GM06990 (cell line): Measurements from ENCODE around the gene RHBDD1.
A peak's percentile ranks its signal among the peaks of the same experiment; 100 is the strongest.

ENCODE experiments used
- DNase-seq: peaks from one replicate; pipeline ENCODE4 v3.0.0-alpha.2; 2011; ENCODE audit not compliant: insufficient read length; ENCODE audit errors: extremely low read depth
- H3K27me3 ChIP-seq: replicated peaks from 2 replicates; pipeline ENCODE4 v1.6.0; 2011; ENCODE audit warnings: low read length; ENCODE audit not compliant: control insufficient read depth, insufficient read depth
- H3K36me3 ChIP-seq: 2 replicates; pipeline ENCODE4 v1.5.1; 2011; ENCODE audit warnings: low read length; ENCODE audit not compliant: control insufficient read depth, insufficient read depth
- H3K4me3 ChIP-seq: replicated peaks from 2 replicates; pipeline ENCODE4 v1.5.1; 2011; ENCODE audit warnings: low read depth, mild to moderate bottlenecking, control low read depth, low read length
- CTCF ChIP-seq: IDR thresholded peaks from 2 replicates; pipeline ENCODE4 v1.5.1; 2011; ENCODE audit warnings: low read length, control low read depth, mild to moderate bottlenecking, inconsistent platforms; ENCODE audit not compliant: insufficient read depth, poor library complexity, severe bottlenecking

The RHBDD1 gene

GRCh38 chr2:227033471-227034148 lies 197.8 kb downstream of the RHBDD1 start:
- Histone ChIP-seq H3K36me3 (no peaks in the 10 kb centered on the region), H3K4me3 (no peak overlapping the region), H3K27me3 (no peaks in the 10 kb centered on the region)
- peak; percentile 18 for DNase-seq
- peak; percentile 85 for TF ChIP-seq CTCF

- no peaks in the 10 kb centered on the region for H3K27me3 ChIP-seq
- no peak for DNase-seq
- H3K4me3 ChIP-seq: no peak overlapping the region
- no peaks in the 10 kb centered on the region for H3K36me3 ChIP-seq
- no peak for TF ChIP-seq CTCF
Measured at GRCh38 chr2:227035711-227036367, 200.0 kb downstream of the RHBDD1 start.

- no peaks in the 10 kb centered on the region for H3K27me3 ChIP-seq
- H3K36me3 ChIP-seq: no peaks in the 10 kb centered on the region
- no peak for TF ChIP-seq CTCF
- DNase-seq: no peak
- H3K4me3 ChIP-seq: no peak overlapping the region
Measured at GRCh38 chr2:227036527-227036926, 200.7 kb downstream of the RHBDD1 start.

GRCh38 chr2:227038550-227039189 lies 202.8 kb downstream of the RHBDD1 start:
- Histone ChIP-seq H3K27me3 (no peaks in the 10 kb centered on the region), H3K4me3 (no peak overlapping the region), H3K36me3 (no peaks in the 10 kb centered on the region)
- DNase-seq: no peak
- TF ChIP-seq CTCF: no peak

- TF ChIP-seq CTCF: no peak
- Histone ChIP-seq H3K27me3 (no peaks in the 10 kb centered on the region), H3K4me3 (no peak overlapping the region), H3K36me3 (no peaks in the 10 kb centered on the region)
- no peak for DNase-seq
Measured at GRCh38 chr2:227043981-227044380, 208.1 kb downstream of the RHBDD1 start.
